NCI-H1105 (cell line): ENCODE measurements around the gene ARHGEF2.
"Not testable (repeated sequence)": the region's sequence is repeated elsewhere in the genome, so short reads cannot be mapped to it uniquely, and the experiment has no call there.

ENCODE experiments used
- DNase-seq: peaks from one replicate; lab custom pipeline; 2025; lab: John Stamatoyannopoulos, UW

ARHGEF2 gene

GRCh38 chr1:155990005-155990739, 11.8 kb upstream of the ARHGEF2 start:
- no peak for DNase-seq

- DNase-seq, result peak; percentile 16
Observed at GRCh38 chr1:155989242-155990004, 11.1 kb upstream of the ARHGEF2 start.

- not testable (repeated sequence) for DNase-seq
Observed at GRCh38 chr1:155984903-155985645, 6.7 kb upstream of the ARHGEF2 start.

GRCh38 chr1:155984341-155984740, 6.0 kb upstream of the ARHGEF2 start:
- DNase-seq, result peak; percentile 58

GRCh38 chr1:155983191-155984024, 5.1 kb upstream of the ARHGEF2 start:
- DNase-seq, result peak; percentile 12

- DNase-seq, result no peak
Observed at GRCh38 chr1:155982106-155982505, 3.8 kb upstream of the ARHGEF2 start.

- no peak for DNase-seq
Observed at GRCh38 chr1:155981266-155982088, 3.1 kb upstream of the ARHGEF2 start.

- no peak for DNase-seq
Observed at GRCh38 chr1:155979597-155980343, 1.4 kb upstream of the ARHGEF2 start.

GRCh38 chr1:155978973-155979429, 654 bp upstream of the ARHGEF2 start:
- DNase-seq, result no peak

GRCh38 chr1:155977690-155978324, 540 bp downstream of the ARHGEF2 start:
- DNase-seq, result peak; percentile 11

GRCh38 chr1:155976913-155977689, 1.2 kb downstream of the ARHGEF2 start:
- peak; percentile 56 for DNase-seq

GRCh38 chr1:155976062-155976912, 2.1 kb downstream of the ARHGEF2 start:
- peak; percentile 71 for DNase-seq

- DNase-seq, result no peak
Observed at GRCh38 chr1:155975375-155976061, 2.8 kb downstream of the ARHGEF2 start.

- DNase-seq, result peak; percentile 57
Observed at GRCh38 chr1:155974208-155975115, 3.9 kb downstream of the ARHGEF2 start.

- no peak for DNase-seq
Observed at GRCh38 chr1:155973723-155974122, 4.6 kb downstream of the ARHGEF2 start.
